ENCODE results near the gene CIT.
"Not testable (repeated sequence)": the region's sequence is repeated elsewhere in the genome, so short reads cannot be mapped to it uniquely, and the experiment has no call there.

The CIT gene

GRCh38 chr12:119666900-119667576, 210.1 kb downstream of the CIT start:
- Histone ChIP-seq H3K9ac (ENCODE audit: low read depth, low read length) (peak overlapping the region; percentile 56; the same call in 1 of the 2 replicates), H3K36me3 (ENCODE audit: control insufficient read depth, insufficient read depth, low read length) (peaks cover 24% of the 10 kb centered on the region), H3K4me1 (ENCODE audit: control insufficient read depth, insufficient read depth, low read length) (peaks cover 7% of the 10 kb centered on the region), H3K27ac (ENCODE audit: low read depth, low read length) (peak overlapping the region; percentile 73), H3K9me3 (ENCODE audit: control insufficient read depth, insufficient read depth, low read length) (no peaks in the 10 kb centered on the region), H3K27me3 (ENCODE audit: control insufficient read depth, insufficient read depth, low read length) (peaks cover 3% of the 10 kb centered on the region; the same call in 1 of the 2 replicates), H3K4me3 (ENCODE audit: low read depth, low read length) (peak overlapping the region; percentile 93)

GRCh38 chr12:119666226-119666795, 210.8 kb downstream of the CIT start:
- H3K27ac ChIP-seq (ENCODE audit: low read depth, low read length), result no peak overlapping the region
- no peak overlapping the region for H3K9ac ChIP-seq (ENCODE audit: low read depth, low read length)
- no peaks in the 10 kb centered on the region for H3K9me3 ChIP-seq (ENCODE audit: control insufficient read depth, insufficient read depth, low read length)
- peaks cover 7% of the 10 kb centered on the region for H3K4me1 ChIP-seq (ENCODE audit: control insufficient read depth, insufficient read depth, low read length)
- H3K36me3 ChIP-seq (ENCODE audit: control insufficient read depth, insufficient read depth, low read length), result peaks cover 18% of the 10 kb centered on the region
- H3K27me3 ChIP-seq (ENCODE audit: control insufficient read depth, insufficient read depth, low read length), result peaks cover 3% of the 10 kb centered on the region; the same call in 1 of the 2 replicates
- no peak overlapping the region for H3K4me3 ChIP-seq (ENCODE audit: low read depth, low read length)

GRCh38 chr12:119665164-119665929, 211.8 kb downstream of the CIT start:
- no peak overlapping the region for H3K27ac ChIP-seq (ENCODE audit: low read depth, low read length)
- H3K27me3 ChIP-seq (ENCODE audit: control insufficient read depth, insufficient read depth, low read length), result peaks cover 3% of the 10 kb centered on the region; the same call in 1 of the 2 replicates
- H3K9ac ChIP-seq (ENCODE audit: low read depth, low read length), result no peak overlapping the region
- peaks cover 7% of the 10 kb centered on the region for H3K4me1 ChIP-seq (ENCODE audit: control insufficient read depth, insufficient read depth, low read length)
- H3K4me3 ChIP-seq (ENCODE audit: low read depth, low read length), result no peak overlapping the region
- H3K9me3 ChIP-seq (ENCODE audit: control insufficient read depth, insufficient read depth, low read length), result no peaks in the 10 kb centered on the region
- peaks cover 8% of the 10 kb centered on the region for H3K36me3 ChIP-seq (ENCODE audit: control insufficient read depth, insufficient read depth, low read length)

- Histone ChIP-seq H3K27ac (ENCODE audit: low read depth, low read length) (no peak overlapping the region), H3K36me3 (ENCODE audit: control insufficient read depth, insufficient read depth, low read length) (peaks cover under 1% of the 10 kb centered on the region; the same call in 1 of the 2 replicates), H3K27me3 (ENCODE audit: control insufficient read depth, insufficient read depth, low read length) (peaks cover 3% of the 10 kb centered on the region; the same call in 1 of the 2 replicates), H3K9ac (ENCODE audit: low read depth, low read length) (no peak overlapping the region), H3K4me3 (ENCODE audit: low read depth, low read length) (no peak overlapping the region), H3K4me1 (ENCODE audit: control insufficient read depth, insufficient read depth, low read length) (peaks cover 7% of the 10 kb centered on the region), H3K9me3 (ENCODE audit: control insufficient read depth, insufficient read depth, low read length) (no peaks in the 10 kb centered on the region)
Observed at GRCh38 chr12:119664642-119665041, 212.5 kb downstream of the CIT start.

GRCh38 chr12:119661882-119662281, 215.2 kb downstream of the CIT start:
- Histone ChIP-seq H3K4me3 (ENCODE audit: low read depth, low read length) (no peak overlapping the region), H3K4me1 (ENCODE audit: control insufficient read depth, insufficient read depth, low read length) (peaks cover under 1% of the 10 kb centered on the region), H3K36me3 (ENCODE audit: control insufficient read depth, insufficient read depth, low read length) (no peaks in the 10 kb centered on the region), H3K27me3 (ENCODE audit: control insufficient read depth, insufficient read depth, low read length) (peaks cover 3% of the 10 kb centered on the region; the same call in 1 of the 2 replicates), H3K9ac (ENCODE audit: low read depth, low read length) (no peak overlapping the region), H3K9me3 (ENCODE audit: control insufficient read depth, insufficient read depth, low read length) (no peaks in the 10 kb centered on the region), H3K27ac (ENCODE audit: low read depth, low read length) (no peak overlapping the region)

GRCh38 chr12:119660076-119660475, 217.0 kb downstream of the CIT start:
- Histone ChIP-seq H3K9me3 (ENCODE audit: control insufficient read depth, insufficient read depth, low read length) (no peaks in the 10 kb centered on the region), H3K9ac (ENCODE audit: low read depth, low read length) (no peak overlapping the region), H3K4me3 (ENCODE audit: low read depth, low read length) (no peak overlapping the region), H3K27ac (ENCODE audit: low read depth, low read length) (no peak overlapping the region), H3K27me3 (ENCODE audit: control insufficient read depth, insufficient read depth, low read length) (peaks cover 3% of the 10 kb centered on the region; the same call in 1 of the 2 replicates), H3K4me1 (ENCODE audit: control insufficient read depth, insufficient read depth, low read length) (no peaks in the 10 kb centered on the region), H3K36me3 (ENCODE audit: control insufficient read depth, insufficient read depth, low read length) (no peaks in the 10 kb centered on the region)

GRCh38 chr12:119659289-119659897, 217.7 kb downstream of the CIT start:
- no peaks in the 10 kb centered on the region for H3K9me3 ChIP-seq (ENCODE audit: control insufficient read depth, insufficient read depth, low read length)
- no peaks in the 10 kb centered on the region for H3K36me3 ChIP-seq (ENCODE audit: control insufficient read depth, insufficient read depth, low read length)
- H3K4me3 ChIP-seq (ENCODE audit: low read depth, low read length), result no peak overlapping the region
- H3K27me3 ChIP-seq (ENCODE audit: control insufficient read depth, insufficient read depth, low read length), result peaks cover 3% of the 10 kb centered on the region; the same call in 1 of the 2 replicates
- H3K4me1 ChIP-seq (ENCODE audit: control insufficient read depth, insufficient read depth, low read length), result no peaks in the 10 kb centered on the region
- no peak overlapping the region for H3K9ac ChIP-seq (ENCODE audit: low read depth, low read length)
- no peak overlapping the region for H3K27ac ChIP-seq (ENCODE audit: low read depth, low read length)

- not testable (repeated sequence) for H3K9ac ChIP-seq (ENCODE audit: low read depth, low read length); H3K4me3 ChIP-seq (ENCODE audit: low read depth, low read length); H3K9me3 ChIP-seq (ENCODE audit: control insufficient read depth, insufficient read depth, low read length); H3K36me3 ChIP-seq (ENCODE audit: control insufficient read depth, insufficient read depth, low read length); H3K27ac ChIP-seq (ENCODE audit: low read depth, low read length); H3K4me1 ChIP-seq (ENCODE audit: control insufficient read depth, insufficient read depth, low read length); H3K27me3 ChIP-seq (ENCODE audit: control insufficient read depth, insufficient read depth, low read length)
Observed at GRCh38 chr12:119658166-119658565, 219.0 kb downstream of the CIT start.

GRCh38 chr12:119657001-119657400, 220.1 kb downstream of the CIT start:
- not testable (repeated sequence) for H3K9me3 ChIP-seq (ENCODE audit: control insufficient read depth, insufficient read depth, low read length); H3K36me3 ChIP-seq (ENCODE audit: control insufficient read depth, insufficient read depth, low read length); H3K4me3 ChIP-seq (ENCODE audit: low read depth, low read length); H3K27me3 ChIP-seq (ENCODE audit: control insufficient read depth, insufficient read depth, low read length); H3K4me1 ChIP-seq (ENCODE audit: control insufficient read depth, insufficient read depth, low read length); H3K27ac ChIP-seq (ENCODE audit: low read depth, low read length); H3K9ac ChIP-seq (ENCODE audit: low read depth, low read length)

- H3K4me3 ChIP-seq (ENCODE audit: low read depth, low read length), result no peak overlapping the region
- peaks cover 6% of the 10 kb centered on the region; the same call in 1 of the 2 replicates for H3K9me3 ChIP-seq (ENCODE audit: control insufficient read depth, insufficient read depth, low read length)
- H3K4me1 ChIP-seq (ENCODE audit: control insufficient read depth, insufficient read depth, low read length), result no peaks in the 10 kb centered on the region
- no peak overlapping the region for H3K27ac ChIP-seq (ENCODE audit: low read depth, low read length)
- no peak overlapping the region for H3K9ac ChIP-seq (ENCODE audit: low read depth, low read length)
- H3K27me3 ChIP-seq (ENCODE audit: control insufficient read depth, insufficient read depth, low read length), result no peaks in the 10 kb centered on the region; the same call in 1 of the 2 replicates
- H3K36me3 ChIP-seq (ENCODE audit: control insufficient read depth, insufficient read depth, low read length), result no peaks in the 10 kb centered on the region
Observed at GRCh38 chr12:119652665-119653064, 224.5 kb downstream of the CIT start.

All from HUES48 (cell line).